Ishikawa (cell line): ENCODE data around the gene LRRC26.

Experiments used
- EP300 ChIP-seq: IDR thresholded peaks from 2 replicates; pipeline ENCODE4 v1.6.1; 2012; ENCODE audit warnings: borderline replicate concordance
- MAX ChIP-seq: IDR thresholded peaks from 2 replicates; pipeline ENCODE4 v1.6.1; 2012
- RAD21 ChIP-seq: IDR thresholded peaks from 2 replicates; pipeline ENCODE4 v1.6.1; 2012; ENCODE audit warnings: low read depth
- TAF1 ChIP-seq: IDR thresholded peaks from 2 replicates; pipeline ENCODE4 v1.6.1; 2012; ENCODE audit warnings: low read depth, mild to moderate bottlenecking
- YY1 ChIP-seq: IDR thresholded peaks from 2 replicates; pipeline ENCODE4 v1.6.1; 2012; ENCODE audit warnings: low read depth

GRCh38 chr9:137194909-137195308, 25.1 kb upstream of the LRRC26 start:
- no peak for TF ChIP-seq EP300
- 0 out of 2 replicates have a peak, but pooled peaks have one; percentile 10 for TF ChIP-seq MAX
- no peak for TF ChIP-seq RAD21
- TF ChIP-seq YY1, result no peak
- TF ChIP-seq TAF1, result no peak
